ENCODE data around the gene TP73.

DNA sequence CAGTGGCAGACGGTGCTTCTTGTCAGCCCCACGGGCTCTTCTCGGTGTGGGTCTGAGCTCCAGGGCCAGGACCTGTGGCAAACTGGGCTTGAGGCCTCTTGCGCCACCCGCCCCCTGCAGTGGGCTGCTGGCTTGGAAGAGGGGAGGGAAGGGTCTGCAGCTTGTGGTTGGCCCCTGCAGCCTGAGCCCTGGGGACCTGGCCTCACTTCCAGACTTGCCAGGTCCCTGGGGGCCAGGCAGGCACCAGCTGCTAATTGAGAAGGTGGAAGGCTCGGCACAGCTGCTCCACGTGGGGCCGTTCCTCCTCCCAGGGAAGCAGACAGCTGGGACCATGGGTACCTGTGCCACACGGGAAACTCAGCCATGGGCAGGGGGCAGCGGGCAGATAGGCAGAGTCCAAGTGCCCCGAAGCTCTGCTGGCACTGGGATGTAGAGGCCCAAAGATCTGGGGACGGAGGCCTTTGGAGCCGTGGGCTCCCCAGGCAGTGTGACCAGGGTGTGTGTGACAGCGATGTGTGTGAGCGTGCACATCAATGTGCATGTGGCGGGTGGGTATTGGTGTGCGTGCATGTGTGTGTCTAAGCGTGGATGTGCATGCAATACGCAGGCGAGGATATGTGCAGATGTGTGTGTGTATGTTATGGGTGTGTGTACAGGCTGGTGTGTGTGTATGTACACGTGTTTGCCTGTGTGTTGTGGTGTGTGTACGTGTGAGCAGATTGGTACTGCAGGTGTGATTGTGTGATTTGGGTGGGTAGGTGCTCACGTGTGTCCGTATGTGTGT, 39.3 kb downstream of the TP73 start:
- TF ChIP-seq CTCF (conservative IDR thresholded peaks at IDR 0.05; ENCODE audit: low read depth, low read length), result no peak
- no peak for TF ChIP-seq EZH2 (IDR thresholded peaks at IDR 0.05; ENCODE audit: borderline replicate concordance, low read depth, low read length, poor library complexity, severe bottlenecking)

Measured in A673 (cell line).